GM12873 (cell line): Measurements from ENCODE around the gene NLGN1.
A peak's percentile ranks its signal among the peaks of the same experiment; 100 is the strongest.

Experiments
- CTCF ChIP-seq: IDR thresholded peaks from 2 replicates; pipeline ENCODE4 v1.5.1; 2012; ENCODE audit warnings: low read depth, mild to moderate bottlenecking, moderate library complexity, low read length, control low read depth; ENCODE audit not compliant: insufficient read depth; ENCODE audit errors: missing control alignments

The NLGN1 gene

GRCh38 chr3:173584093-173584837, 186.7 kb downstream of the NLGN1 start:
- TF ChIP-seq CTCF = peak; percentile 61

- TF ChIP-seq CTCF = no peak
Observed at GRCh38 chr3:173584838-173585831, 187.6 kb downstream of the NLGN1 start.

- no peak for TF ChIP-seq CTCF
Observed at GRCh38 chr3:173586166-173586565, 188.6 kb downstream of the NLGN1 start.

- TF ChIP-seq CTCF = no peak
Observed at GRCh38 chr3:173587055-173587454, 189.5 kb downstream of the NLGN1 start.

GRCh38 chr3:173588556-173588955, 191.0 kb downstream of the NLGN1 start:
- TF ChIP-seq CTCF = no peak

- no peak for TF ChIP-seq CTCF
Observed at GRCh38 chr3:173589116-173589515, 191.6 kb downstream of the NLGN1 start.

- TF ChIP-seq CTCF = no peak
Observed at GRCh38 chr3:173591401-173591800, 193.9 kb downstream of the NLGN1 start.
